GM12891 (cell line): ENCODE measurements around the gene ARL4D.

Experiments
- PAX5 ChIP-seq: IDR thresholded peaks from 2 replicates; pipeline ENCODE4 v1.6.1; 2011; ENCODE audit warnings: low read length, moderate library complexity, mild to moderate bottlenecking; ENCODE audit not compliant: insufficient read depth, severe bottlenecking
- POLR2A ChIP-seq: IDR thresholded peaks from 2 replicates; pipeline ENCODE4 v1.6.1; 2011; ENCODE audit warnings: low read depth, low read length, control low read depth
- POLR2AphosphoS5 ChIP-seq: IDR thresholded peaks from 2 replicates; pipeline ENCODE4 v1.6.1; 2011; ENCODE audit warnings: low read depth, low read length, control low read depth
- POU2F2 ChIP-seq: IDR thresholded peaks from 2 replicates; pipeline ENCODE4 v1.6.1; 2011; ENCODE audit warnings: low read depth, mild to moderate bottlenecking, control low read depth, low read length, moderate library complexity
- SPI1 ChIP-seq: IDR thresholded peaks from 2 replicates; pipeline ENCODE4 v1.6.1; 2011; ENCODE audit warnings: low read depth, low read length, control low read depth
- TAF1 ChIP-seq: IDR thresholded peaks from 2 replicates; pipeline ENCODE4 v1.6.1; 2011; ENCODE audit warnings: low read depth, low read length, control low read depth

GRCh38 chr17:43369986-43370385, 28.8 kb upstream of the ARL4D start:
- TF ChIP-seq SPI1 (no peak), POLR2AphosphoS5 (no peak), POLR2A (no peak), TAF1 (no peak), POU2F2 (no peak), PAX5 (no peak)
